ENCODE data around the gene USP40.

GRCh38 chr2:233479616-233480489 lies 86.7 kb downstream of the USP40 start:
- no peak for TF ChIP-seq E2F4 (CRISPR knock-in tag; IDR thresholded peaks at IDR 0.05; ENCODE audit: low read depth)
- TF ChIP-seq POLR2AphosphoS5 (IDR thresholded peaks at IDR 0.05; ENCODE audit: control insufficient read depth, insufficient read depth, low read depth, low read length): no peak
- no peak for TF ChIP-seq CREM (IDR thresholded peaks at IDR 0.05; ENCODE audit: low read depth)
- no peak for TF ChIP-seq CTCF (IDR thresholded peaks at IDR 0.05 in 2 of 3, conservative IDR thresholded peaks at IDR 0.05 in 1 of 3; ENCODE audit: insufficient read depth in 2 of 3, low read depth in 1 of 3, low read length in 3 of 3)
- no peak for TF ChIP-seq E2F5 (CRISPR knock-in tag; IDR thresholded peaks at IDR 0.05)
